K562 (cell line): ENCODE measurements around the gene MYG1.

Experiments
- GATAD2A ChIP-seq: fragments of 450-650 bp; IDR thresholded peaks from 2 replicates; pipeline ENCODE4 v1.6.1; 2017
- MAFK ChIP-seq: IDR thresholded peaks from 2 replicates; pipeline ENCODE4 v1.6.1; 2011; ENCODE audit warnings: low read length, improper control_type of control experiment
- MXI1 ChIP-seq: IDR thresholded peaks from 2 replicates; pipeline ENCODE4 v1.6.1; 2011; ENCODE audit warnings: low read depth, mild to moderate bottlenecking, improper control_type of control experiment, low read length
- PHB2 ChIP-seq: fragments of 450-650 bp; IDR thresholded peaks from 2 replicates; pipeline ENCODE4 v1.6.1; 2017; ENCODE audit warnings: low read depth
- POLR2AphosphoS5 ChIP-seq: IDR thresholded peaks from 2 replicates; pipeline ENCODE4 v1.6.1; 2011; ENCODE audit warnings: mild to moderate bottlenecking, low read depth, low read length, moderate library complexity; ENCODE audit not compliant: control insufficient read depth, insufficient read depth
- PRMT5 ChIP-seq: sonication (generic); formaldehyde crosslinking; IDR thresholded peaks from 2 replicates; pipeline ENCODE4 v1.5.0; 2020; ENCODE audit warnings: missing genetic modification reagents
- SP1 ChIP-seq: sonication (generic); formaldehyde crosslinking; IDR thresholded peaks from 2 replicates; pipeline ENCODE4 v1.8.1; 2022; ENCODE audit warnings: mild to moderate bottlenecking, missing genetic modification reagents
- TCFL5 ChIP-seq: fragments of 250-450 bp; sonication (Bioruptor Pico); conservative IDR thresholded peaks from 2 replicates; pipeline ENCODE4 v1.6.1; 2021; ENCODE audit warnings: mild to moderate bottlenecking, moderate library complexity, matching md5 sums
- XRCC3 ChIP-seq: fragments of 450-650 bp; IDR thresholded peaks from 2 replicates; pipeline ENCODE4 v1.6.1; 2017; ENCODE audit warnings: mild to moderate bottlenecking, moderate library complexity
- ZNF274 ChIP-seq: IDR thresholded peaks from 2 replicates; pipeline ENCODE4 v1.6.1; 2011; ENCODE audit warnings: low read depth, mild to moderate bottlenecking, low read length, moderate library complexity, borderline replicate concordance
- TF ChIP-seq, protein P1 (sequence below): fragments of 450-650 bp; formaldehyde crosslinking; IDR thresholded peaks from 2 replicates; pipeline ENCODE4 v1.4.0; 2022; ENCODE audit warnings: missing genetic modification characterization
- TF ChIP-seq, protein P2 (sequence below), 3 experiments: IDR thresholded peaks in 2 of 3; conservative IDR thresholded peaks in 1 of 3; 2 replicates each; pipeline ENCODE4 v1.5.1; 2011 to 2012; ENCODE audit warnings: low read length in 3 of 3, mild to moderate bottlenecking in 3 of 3, control low read depth in 2 of 3, improper control_type of control experiment in 1 of 3, inconsistent platforms in 1 of 3, low read depth in 1 of 3, mixed read lengths in 1 of 3, moderate library complexity in 1 of 3; ENCODE audit not compliant: insufficient read depth in 2 of 3
- TF ChIP-seq, protein P3 (sequence below): fragments of 450-650 bp; formaldehyde crosslinking; IDR thresholded peaks from 2 replicates; pipeline ENCODE4 v1.4.0; 2020; ENCODE audit warnings: mild to moderate bottlenecking, moderate library complexity

DNA sequence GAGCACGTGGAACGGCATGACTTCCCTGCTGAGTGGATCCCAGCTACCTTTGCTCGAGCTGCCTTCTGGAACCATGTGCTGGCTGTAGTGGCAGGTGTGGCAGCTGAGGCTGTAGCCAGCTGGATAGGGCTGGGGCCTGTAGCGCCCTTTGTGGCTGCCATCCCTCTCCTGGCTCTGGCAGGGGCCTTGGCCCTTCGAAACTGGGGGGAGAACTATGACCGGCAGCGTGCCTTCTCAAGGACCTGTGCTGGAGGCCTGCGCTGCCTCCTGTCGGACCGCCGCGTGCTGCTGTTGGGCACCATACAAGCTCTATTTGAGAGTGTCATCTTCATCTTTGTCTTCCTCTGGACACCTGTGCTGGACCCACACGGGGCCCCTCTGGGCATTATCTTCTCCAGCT, 46.2 kb upstream of the MYG1 start:
- TF ChIP-seq MAFK (no peak), POLR2AphosphoS5 (no peak), PRMT5 (no peak), SP1 (CRISPR knock-in tag) (no peak), GATAD2A (no peak), XRCC3 (no peak), ZNF274 (no peak), PHB2 (no peak), MXI1 (no peak), TCFL5 (CRISPR knock-in tag) (no peak)
- TF ChIP-seq, protein P1, sequence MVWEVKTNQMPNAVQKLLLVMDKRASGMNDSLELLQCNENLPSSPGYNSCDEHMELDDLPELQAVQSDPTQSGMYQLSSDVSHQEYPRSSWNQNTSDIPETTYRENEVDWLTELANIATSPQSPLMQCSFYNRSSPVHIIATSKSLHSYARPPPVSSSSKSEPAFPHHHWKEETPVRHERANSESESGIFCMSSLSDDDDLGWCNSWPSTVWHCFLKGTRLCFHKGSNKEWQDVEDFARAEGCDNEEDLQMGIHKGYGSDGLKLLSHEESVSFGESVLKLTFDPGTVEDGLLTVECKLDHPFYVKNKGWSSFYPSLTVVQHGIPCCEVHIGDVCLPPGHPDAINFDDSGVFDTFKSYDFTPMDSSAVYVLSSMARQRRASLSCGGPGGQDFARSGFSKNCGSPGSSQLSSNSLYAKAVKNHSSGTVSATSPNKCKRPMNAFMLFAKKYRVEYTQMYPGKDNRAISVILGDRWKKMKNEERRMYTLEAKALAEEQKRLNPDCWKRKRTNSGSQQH (CRISPR knock-in tag), result no peak
- TF ChIP-seq, protein P2, sequence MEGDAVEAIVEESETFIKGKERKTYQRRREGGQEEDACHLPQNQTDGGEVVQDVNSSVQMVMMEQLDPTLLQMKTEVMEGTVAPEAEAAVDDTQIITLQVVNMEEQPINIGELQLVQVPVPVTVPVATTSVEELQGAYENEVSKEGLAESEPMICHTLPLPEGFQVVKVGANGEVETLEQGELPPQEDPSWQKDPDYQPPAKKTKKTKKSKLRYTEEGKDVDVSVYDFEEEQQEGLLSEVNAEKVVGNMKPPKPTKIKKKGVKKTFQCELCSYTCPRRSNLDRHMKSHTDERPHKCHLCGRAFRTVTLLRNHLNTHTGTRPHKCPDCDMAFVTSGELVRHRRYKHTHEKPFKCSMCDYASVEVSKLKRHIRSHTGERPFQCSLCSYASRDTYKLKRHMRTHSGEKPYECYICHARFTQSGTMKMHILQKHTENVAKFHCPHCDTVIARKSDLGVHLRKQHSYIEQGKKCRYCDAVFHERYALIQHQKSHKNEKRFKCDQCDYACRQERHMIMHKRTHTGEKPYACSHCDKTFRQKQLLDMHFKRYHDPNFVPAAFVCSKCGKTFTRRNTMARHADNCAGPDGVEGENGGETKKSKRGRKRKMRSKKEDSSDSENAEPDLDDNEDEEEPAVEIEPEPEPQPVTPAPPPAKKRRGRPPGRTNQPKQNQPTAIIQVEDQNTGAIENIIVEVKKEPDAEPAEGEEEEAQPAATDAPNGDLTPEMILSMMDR (IDR thresholded peaks at IDR 0.05 in 2 of 3, conservative IDR thresholded peaks at IDR 0.05 in 1 of 3; ENCODE audit: insufficient read depth in 2 of 3, low read depth in 1 of 3, low read length in 3 of 3), result no peak
- TF ChIP-seq, protein P3, sequence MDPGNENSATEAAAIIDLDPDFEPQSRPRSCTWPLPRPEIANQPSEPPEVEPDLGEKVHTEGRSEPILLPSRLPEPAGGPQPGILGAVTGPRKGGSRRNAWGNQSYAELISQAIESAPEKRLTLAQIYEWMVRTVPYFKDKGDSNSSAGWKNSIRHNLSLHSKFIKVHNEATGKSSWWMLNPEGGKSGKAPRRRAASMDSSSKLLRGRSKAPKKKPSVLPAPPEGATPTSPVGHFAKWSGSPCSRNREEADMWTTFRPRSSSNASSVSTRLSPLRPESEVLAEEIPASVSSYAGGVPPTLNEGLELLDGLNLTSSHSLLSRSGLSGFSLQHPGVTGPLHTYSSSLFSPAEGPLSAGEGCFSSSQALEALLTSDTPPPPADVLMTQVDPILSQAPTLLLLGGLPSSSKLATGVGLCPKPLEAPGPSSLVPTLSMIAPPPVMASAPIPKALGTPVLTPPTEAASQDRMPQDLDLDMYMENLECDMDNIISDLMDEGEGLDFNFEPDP (CRISPR knock-in tag), result no peak
